Body of pancreas (tissue), 4 donors: ENCODE measurements around the gene TSPAN18. TPM values are rescaled to one million over a fixed set of nuclear protein-coding genes. Genes with fewer than 3 reads are reported as not detected.

Experiments
- ATAC-seq: fragments of 150-250 bp; one replicate; pipeline ENCODE4 v1.9.1; 2016
- DNase-seq, 4 donors: peaks; one replicate each; pipeline ENCODE4 v3.0.0-alpha.2; 2019
- H3K27ac ChIP-seq, 4 donors: fragments of 200-600 bp; sonication (generic); 1 replicate in 3 of 4; 2 replicates in 1 of 4; pipeline versions ENCODE4 v1.5.1 to v1.6.1; 2016 to 2019; ENCODE audit warnings: mild to moderate bottlenecking in 1 of 4, mixed read lengths in 1 of 4, moderate library complexity in 1 of 4
- H3K27me3 ChIP-seq, 2 donors: fragments of 200-600 bp; sonication (generic); one replicate each; pipeline ENCODE4 v1.6.0; 2016; ENCODE audit warnings: mild to moderate bottlenecking in 1 of 2
- H3K36me3 ChIP-seq, 2 donors: fragments of 200-600 bp; sonication (generic); replicated peaks in 1 of 2; 2 replicates each; pipeline ENCODE4 v1.5.1; 2016; ENCODE audit warnings: low read depth in 2 of 2; ENCODE audit not compliant: insufficient read depth in 1 of 2
- H3K4me1 ChIP-seq: fragments of 200-600 bp; sonication (generic); one replicate; pipeline ENCODE4 v1.6.0; 2016
- H3K4me3 ChIP-seq, 2 donors: fragments of 200-600 bp; sonication (generic); 1 replicate in 1 of 2; 2 replicates in 1 of 2; pipeline ENCODE4 v1.5.1; 2016 to 2019
- H3K9me3 ChIP-seq, 3 donors: fragments of 200-600 bp; sonication (generic); 1 replicate in 2 of 3; 2 replicates in 1 of 3; pipeline ENCODE4 v1.5.1; 2016
- CTCF ChIP-seq, 7 experiments: fragments of 450-650 bp in 4 of 7; fragments of 200-600 bp in 3 of 7; sonication (generic) in 3 of 7; IDR thresholded peaks; one replicate each; pipeline ENCODE4 v1.5.1; 2016 to 2019; ENCODE audit warnings: antibody characterized with exemption in 7 of 7
- POLR2A ChIP-seq, 3 donors: fragments of 450-650 bp; IDR thresholded peaks; one replicate each; pipeline ENCODE4 v1.6.1; 2016; ENCODE audit warnings: antibody characterized with exemption in 3 of 3, mild to moderate bottlenecking in 2 of 3
- WGBS, 2 donors: methylation state at CpG; one replicate each; pipeline ENCODE4 v1.1.5; 2017; 5-methylcytosine and 5-hydroxymethylcytosine counted together
- intact Hi-C: fragments of 100-400 bp; cut with DNase I; formaldehyde crosslinking; loops from one replicate; pipeline ENCODE4 v1.15.1; 2023
- total RNA-seq, 2 donors: library from RNA; depleted of rRNA; stranded (reverse); fragments of >200 nt; gene quantifications; one replicate each; pipeline ENCODE4 v1.1.0, GENCODE V29; 2016

The TSPAN18 gene
- total RNA-seq, 2 donors from 2014 or later = 2.1 to 3.0 TPM

- TF ChIP-seq CTCF (IDR thresholded peaks at IDR 0.05) (no peak), POLR2A (IDR thresholded peaks at IDR 0.05) (no peak)
- WGBS, 2 donors = 25 to 27% methylated on average over 5 to 8 of the region's 8 CpGs
- peak; percentile 25 to 72 (median 64) for DNase-seq
Measured at GRCh38 chr11:44766112-44766971, 39.6 kb downstream of the TSPAN18 start.

GRCh38 chr11:44766972-44767278, 40.2 kb downstream of the TSPAN18 start:
- DNase-seq = no peak
- Histone ChIP-seq H3K36me3 (no peaks in the 10 kb centered on the region), H3K4me1 (peaks cover 9% of the 10 kb centered on the region), H3K27ac (peak overlapping the region in 1 of 4 donors; percentile 7), H3K4me3 (no peak overlapping the region), H3K27me3 (no peaks in the 10 kb centered on the region), H3K9me3 (no peaks in the 10 kb centered on the region)
- ATAC-seq = no peak
- intact Hi-C loops = no loop called here
- TF ChIP-seq CTCF (IDR thresholded peaks at IDR 0.05) = no peak
- TF ChIP-seq POLR2A (IDR thresholded peaks at IDR 0.05) = no peak

More at GRCh38 chr11:44766112-44766971, 39.6 kb downstream of the TSPAN18 start:
- no peaks in the 10 kb centered on the region for H3K27me3 ChIP-seq
- intact Hi-C loops = no loop called here
- no peaks in the 10 kb centered on the region for H3K36me3 ChIP-seq
- H3K4me3 ChIP-seq = no peak overlapping the region
- H3K27ac ChIP-seq = peak overlapping the region in 2 of 4 donors; percentile 7 to 62
- peaks cover 9% of the 10 kb centered on the region for H3K4me1 ChIP-seq
- no peaks in the 10 kb centered on the region for H3K9me3 ChIP-seq
- peak; percentile 59 for ATAC-seq

GRCh38 chr11:44767421-44767820, 40.7 kb downstream of the TSPAN18 start:
- H3K4me1 ChIP-seq = peaks cover 9% of the 10 kb centered on the region
- WGBS, 2 donors = 81 to 86% methylated on average over 1 of the region's 1 CpG
- H3K4me3 ChIP-seq = no peak overlapping the region
- intact Hi-C loops = no loop called here
- no peak overlapping the region for H3K27ac ChIP-seq
- no peaks in the 10 kb centered on the region for H3K27me3 ChIP-seq
- DNase-seq (no peak), ATAC-seq (no peak)
- no peaks in the 10 kb centered on the region for H3K36me3 ChIP-seq
- no peaks in the 10 kb centered on the region for H3K9me3 ChIP-seq
- no peak for TF ChIP-seq CTCF (IDR thresholded peaks at IDR 0.05)
- TF ChIP-seq POLR2A (IDR thresholded peaks at IDR 0.05) = no peak

- Histone ChIP-seq H3K4me1 (peaks cover 9% of the 10 kb centered on the region), H3K27ac (no peak overlapping the region), H3K9me3 (no peaks in the 10 kb centered on the region), H3K4me3 (no peak overlapping the region), H3K27me3 (no peaks in the 10 kb centered on the region), H3K36me3 (no peaks in the 10 kb centered on the region)
- WGBS, 2 donors = 91 to 100% methylated on average over 1 of the region's 1 CpG
- ATAC-seq (no peak), DNase-seq (no peak)
- TF ChIP-seq CTCF (IDR thresholded peaks at IDR 0.05) = no peak
- TF ChIP-seq POLR2A (IDR thresholded peaks at IDR 0.05) = no peak
- intact Hi-C loops = no loop called here
Measured at GRCh38 chr11:44770401-44770800, 43.6 kb downstream of the TSPAN18 start.

- intact Hi-C loops = no loop called here
- no peaks in the 10 kb centered on the region for H3K9me3 ChIP-seq
- H3K36me3 ChIP-seq = no peaks in the 10 kb centered on the region
- TF ChIP-seq POLR2A (IDR thresholded peaks at IDR 0.05) = no peak
- no peak for TF ChIP-seq CTCF (IDR thresholded peaks at IDR 0.05)
- no peaks in the 10 kb centered on the region for H3K27me3 ChIP-seq
- H3K27ac ChIP-seq = no peak overlapping the region
- ATAC-seq = no peak
- H3K4me3 ChIP-seq = no peak overlapping the region
- H3K4me1 ChIP-seq = peaks cover 4% of the 10 kb centered on the region
- DNase-seq = no peak
Measured at GRCh38 chr11:44771252-44771734, 44.5 kb downstream of the TSPAN18 start.
